NCI-H1092 (cell line): ENCODE measurements around the gene HHATL.
"Not testable (repeated sequence)": the region's sequence is repeated elsewhere in the genome, so short reads cannot be mapped to it uniquely, and the experiment has no call there.

Experiments used
- DNase-seq: peaks from one replicate; lab custom pipeline; 2025; lab: John Stamatoyannopoulos, UW

The HHATL gene

DNA sequence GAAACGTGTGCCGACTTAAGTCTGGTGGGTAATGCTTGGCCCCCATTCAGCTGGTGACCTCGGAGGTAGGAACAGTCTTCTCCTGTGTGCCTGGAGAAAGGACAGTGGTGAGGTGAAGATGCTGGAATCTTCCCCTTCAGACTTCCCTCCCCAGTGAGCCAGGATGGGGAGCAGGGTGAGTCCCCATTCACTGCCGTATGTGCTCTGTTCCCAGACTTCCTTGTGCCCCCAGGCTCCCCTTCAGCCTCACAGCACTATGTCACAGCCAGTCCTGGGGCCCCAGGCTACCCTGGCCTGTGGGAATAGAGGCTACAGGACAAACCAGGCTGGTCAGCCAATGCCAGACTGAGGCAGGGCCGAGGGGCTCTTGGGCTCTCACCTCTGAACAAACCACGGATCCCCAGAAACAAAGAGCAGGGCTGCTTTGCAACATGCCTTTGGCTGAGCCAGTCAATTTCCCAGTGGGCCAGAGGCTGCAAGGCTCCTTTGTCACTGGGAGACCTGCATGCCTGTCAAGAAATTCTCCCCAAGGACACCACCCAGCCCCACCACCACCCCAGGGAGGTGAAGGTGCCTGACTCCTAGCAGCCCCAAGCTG is 31.8 kb upstream of the HHATL start:
- no peak for DNase-seq

DNA sequence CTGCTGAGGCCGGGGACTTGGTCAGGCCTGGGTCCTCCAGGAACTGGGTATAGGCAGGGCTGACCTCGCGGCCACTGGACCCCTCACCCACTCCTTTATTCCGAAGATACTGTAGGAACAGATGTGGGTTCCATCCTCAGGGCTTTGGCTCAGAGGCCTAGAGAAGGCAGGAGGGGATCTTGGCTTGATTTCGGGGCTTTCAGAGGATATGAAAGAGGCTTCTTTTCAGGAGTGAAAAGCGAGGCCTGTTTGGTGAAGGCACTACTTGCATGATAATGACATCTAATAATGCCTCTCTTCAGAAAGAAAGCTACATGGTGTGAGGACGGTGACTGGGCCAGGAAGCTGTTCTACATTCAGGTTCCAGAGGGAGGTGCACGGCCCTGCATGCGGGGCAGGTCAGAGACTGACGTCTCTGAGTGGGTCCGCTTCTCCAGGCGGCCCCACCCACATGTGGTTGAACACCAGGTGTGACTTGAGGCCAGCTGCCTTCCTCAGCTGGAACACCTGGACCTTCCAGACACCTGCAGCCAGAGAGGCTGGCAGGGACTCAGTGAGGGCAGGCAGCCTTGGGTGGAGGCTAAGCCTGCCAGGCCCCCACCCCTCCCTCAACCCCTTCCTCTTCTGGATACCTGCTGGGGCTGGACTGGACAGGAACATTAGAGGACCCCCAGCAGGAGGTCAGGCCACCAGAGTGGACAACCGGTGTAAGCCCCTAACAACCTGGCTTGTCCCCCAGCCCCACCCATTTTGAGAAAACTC is 31.1 kb upstream of the HHATL start:
- no peak for DNase-seq

DNA sequence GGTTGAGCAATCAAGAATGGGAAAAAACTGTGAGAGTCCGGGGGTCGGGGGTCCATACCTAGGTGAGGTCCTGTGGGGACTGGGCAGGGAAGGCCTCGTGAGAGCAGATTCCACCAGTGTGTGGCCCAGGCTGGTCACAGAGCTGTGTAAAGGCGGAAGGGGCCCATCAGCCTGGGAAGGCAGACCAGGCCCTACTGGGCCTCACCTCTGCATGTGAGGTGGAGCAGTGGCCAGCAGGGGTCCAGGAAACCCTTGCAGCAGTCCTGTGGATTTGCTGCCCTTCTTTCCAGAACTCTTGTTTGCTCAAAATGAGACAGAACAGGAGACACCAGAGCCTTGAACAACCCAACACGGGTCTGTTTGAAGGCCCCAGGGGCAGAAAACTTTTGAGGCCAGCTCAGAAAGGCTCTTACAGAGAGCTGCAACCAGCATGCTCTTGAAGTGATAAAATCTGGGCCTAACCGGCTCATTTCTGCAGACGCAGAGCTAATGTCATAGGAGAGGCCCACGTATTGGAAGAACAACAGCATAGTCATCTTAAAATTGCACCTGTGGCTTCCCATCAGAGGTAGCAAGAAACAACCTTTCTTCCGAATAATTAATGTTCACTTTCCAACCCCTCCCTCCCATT is 30.3 kb upstream of the HHATL start:
- no peak for DNase-seq

DNA sequence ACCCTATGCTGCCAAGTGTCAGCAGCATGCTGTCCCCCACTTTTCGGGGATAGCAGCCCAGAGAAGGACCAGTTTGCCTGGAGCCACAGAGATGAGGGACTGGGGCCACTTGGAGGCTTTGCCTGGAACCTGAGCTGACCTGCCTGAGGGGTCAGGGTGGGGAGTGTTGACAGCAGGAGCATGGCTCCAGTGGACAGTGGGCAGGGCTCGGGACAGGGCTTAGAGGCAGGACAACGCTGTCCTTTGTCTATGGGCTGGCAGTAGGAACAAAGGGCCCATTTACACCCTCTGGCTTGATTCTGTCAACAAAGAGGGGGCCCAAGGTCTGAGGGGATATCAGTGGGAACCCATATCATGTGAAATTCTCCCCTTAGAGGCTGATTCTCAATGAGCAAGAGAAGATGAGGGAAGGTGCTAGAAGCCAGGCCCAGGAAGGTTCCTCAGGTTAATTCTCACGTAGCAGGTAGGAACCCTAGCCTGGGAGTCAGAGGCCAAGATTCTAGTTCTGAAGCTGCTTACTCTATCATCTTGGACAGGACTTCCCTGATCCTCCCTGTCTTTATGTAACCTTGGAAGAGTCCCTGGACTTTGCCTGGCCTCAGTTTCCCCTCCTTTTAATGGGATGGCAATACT is 29.7 kb upstream of the HHATL start:
- no peak for DNase-seq

DNA sequence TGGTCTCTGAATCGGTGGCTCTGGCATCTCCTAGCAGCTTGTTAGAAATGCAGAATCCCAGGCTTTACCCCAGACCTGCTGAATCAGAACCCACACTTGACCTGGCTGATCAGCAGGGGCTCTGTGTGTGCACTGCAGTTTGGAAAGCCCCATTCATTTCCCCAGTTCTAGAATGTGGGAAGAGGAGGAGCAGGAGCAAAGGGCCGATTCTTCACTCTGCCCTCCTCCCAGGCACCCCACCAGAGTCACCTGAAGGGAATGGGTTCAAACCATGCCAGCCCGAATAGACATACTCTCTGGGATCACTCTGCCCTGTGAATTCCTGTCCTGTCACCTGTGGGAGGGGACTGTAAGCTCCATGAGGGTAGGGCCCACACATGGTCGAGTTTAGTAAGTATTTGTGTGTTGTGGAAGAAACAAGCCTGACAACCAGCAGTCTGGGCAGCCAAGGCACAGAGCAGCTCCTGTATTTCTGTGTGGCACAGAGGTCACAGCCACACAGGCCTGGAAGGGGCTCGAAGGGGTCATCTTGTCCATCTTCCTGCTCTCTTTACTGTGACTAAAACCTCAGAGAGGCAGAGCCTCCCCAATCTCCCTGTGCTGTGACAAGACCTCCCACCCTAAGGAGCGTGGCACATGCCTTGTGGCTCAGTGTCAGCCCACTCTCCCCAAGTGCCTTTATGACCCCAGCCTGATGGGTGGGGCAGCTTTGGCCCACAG is 29.0 kb upstream of the HHATL start:
- DNase-seq: no peak

DNA sequence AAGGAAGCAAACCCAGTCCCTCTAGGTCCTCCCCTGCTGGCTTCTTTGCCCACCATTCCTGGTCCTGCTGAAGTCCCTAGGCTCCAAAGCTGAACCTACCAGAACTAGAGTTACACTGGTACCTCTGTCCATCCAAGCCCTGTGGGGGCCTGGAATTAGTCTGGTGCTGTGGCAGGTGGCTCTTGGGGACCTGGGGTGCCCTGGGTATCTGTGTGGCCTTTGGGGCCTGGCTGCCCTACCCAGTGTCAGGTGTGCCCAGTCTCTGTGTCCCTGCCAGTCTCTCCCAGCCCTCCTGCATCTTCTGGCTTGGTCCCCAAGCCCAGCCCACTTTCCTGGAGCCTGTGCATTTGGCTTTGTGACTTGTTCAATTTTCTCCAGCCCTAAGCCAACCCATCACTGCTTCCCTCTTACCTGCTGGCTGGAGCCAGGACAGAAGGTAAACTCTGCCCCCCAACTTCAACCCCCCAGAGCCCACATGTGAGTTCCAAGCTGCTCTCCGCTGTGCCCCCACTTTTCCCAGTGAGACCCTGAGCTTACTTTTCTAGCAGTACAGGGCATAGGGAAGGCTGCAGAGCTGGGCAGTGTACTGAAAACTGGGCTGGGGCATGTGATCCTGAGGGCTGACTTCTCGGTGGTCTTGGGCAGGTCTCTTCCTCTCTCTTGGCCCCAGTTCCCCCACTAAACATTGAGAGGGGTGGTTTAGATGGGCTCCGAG is 28.3 kb upstream of the HHATL start:
- DNase-seq: no peak

DNA sequence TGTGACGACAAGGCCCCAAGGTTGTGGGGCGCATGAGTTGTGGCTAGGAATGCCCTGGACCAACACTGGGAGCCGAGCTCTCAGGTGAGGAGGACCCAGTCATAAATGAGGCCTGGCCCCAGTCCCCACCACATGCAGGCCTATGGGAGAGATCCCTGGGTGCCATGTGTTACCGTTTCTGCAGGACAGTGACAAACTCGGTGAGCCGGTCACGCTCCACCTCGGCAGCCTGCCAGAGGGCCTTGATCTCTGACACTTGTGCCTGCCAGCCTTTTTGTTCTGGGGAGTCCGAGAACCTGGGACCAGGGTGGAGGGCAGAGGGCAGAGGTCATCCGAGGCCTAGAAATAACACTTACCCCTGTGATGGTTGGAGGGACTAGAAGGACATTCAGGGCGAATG is 27.7 kb upstream of the HHATL start:
- no peak for DNase-seq

DNA sequence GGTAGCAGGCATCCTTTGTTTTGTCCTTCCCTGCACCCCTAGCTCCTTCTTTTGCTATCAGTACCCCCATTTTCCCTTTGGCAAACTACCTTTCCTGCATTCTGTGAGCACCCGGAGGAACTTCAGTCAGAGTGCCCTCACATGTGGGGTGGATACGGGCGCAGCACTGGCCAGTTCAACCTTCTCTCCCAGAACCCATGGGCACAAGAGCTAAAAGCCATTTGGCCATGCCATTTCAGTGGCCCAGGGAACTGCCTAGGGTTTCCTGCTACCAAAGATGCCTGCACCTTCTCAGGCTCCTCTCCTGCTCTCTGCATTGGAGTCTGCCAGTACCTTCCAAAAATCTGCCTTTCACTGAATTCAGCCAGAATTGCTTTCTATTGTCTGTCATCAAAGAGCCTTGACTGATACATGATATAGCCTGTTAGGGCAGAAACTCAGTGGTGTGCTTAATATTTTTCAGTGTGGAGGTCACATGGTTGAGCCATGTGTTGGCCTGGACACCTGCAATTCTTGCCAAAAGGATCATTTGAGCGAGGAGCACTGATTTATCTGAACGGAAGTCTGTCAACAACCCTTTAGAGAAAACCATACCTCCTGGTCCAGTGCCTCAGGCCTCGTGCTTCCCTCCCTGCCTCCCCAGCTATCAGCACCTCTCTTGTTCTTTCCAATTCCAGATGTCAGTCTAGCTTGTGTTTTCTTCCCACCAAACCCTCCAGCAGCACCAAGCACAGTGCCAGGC is 27.0 kb upstream of the HHATL start:
- no peak for DNase-seq

DNA sequence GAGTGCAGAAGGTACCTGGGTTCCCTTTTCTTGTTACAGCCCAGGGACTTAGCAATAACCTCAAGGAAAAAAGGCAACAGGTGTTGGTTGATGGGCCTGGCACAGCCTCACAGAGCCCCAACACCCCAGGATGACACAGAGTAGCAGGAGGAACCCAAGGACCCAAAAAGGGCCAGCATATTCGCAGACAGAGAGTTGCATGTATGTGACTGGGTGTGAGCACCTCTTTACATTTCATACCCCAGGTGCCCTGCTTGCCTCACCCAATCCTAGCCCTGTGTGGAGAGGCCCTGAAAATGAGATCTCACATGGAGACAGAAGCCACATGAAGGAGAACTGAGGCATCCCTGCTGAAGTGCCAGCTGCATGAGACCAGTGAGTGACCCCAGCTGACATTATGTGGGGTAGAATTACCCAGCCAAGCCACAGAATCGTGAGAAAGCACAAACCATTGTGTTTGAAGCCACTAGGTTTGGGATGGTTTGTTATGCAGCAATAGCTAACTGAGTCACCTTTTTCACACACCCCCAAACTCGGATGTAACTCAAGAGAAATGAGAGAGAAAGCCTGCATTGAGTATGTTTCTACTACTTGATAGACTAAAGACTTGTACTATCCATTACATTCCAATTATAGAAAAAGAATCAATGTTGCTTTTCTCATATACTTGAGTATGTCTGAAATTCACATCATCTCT is 26.2 kb upstream of the HHATL start:
- DNase-seq: no peak

DNA sequence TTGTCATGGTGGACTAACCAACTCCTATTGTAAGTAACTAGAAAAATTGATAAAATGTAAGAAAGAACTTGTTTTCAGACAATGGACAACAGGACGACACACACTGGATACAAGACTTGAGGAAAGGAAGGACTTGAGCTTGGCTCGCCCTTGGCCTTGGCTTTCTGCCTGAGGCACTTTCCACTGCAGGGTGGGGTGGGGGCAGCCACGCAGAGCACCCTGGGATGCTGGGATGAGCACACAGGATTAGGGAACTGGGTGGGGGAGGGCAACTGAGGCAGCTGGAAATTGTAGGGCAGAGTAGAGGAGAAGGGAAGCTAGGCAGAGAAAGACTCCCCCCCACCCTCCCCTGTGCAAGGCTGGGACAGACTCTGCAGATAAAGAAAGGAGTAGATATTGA is 25.5 kb upstream of the HHATL start:
- no peak for DNase-seq

DNA sequence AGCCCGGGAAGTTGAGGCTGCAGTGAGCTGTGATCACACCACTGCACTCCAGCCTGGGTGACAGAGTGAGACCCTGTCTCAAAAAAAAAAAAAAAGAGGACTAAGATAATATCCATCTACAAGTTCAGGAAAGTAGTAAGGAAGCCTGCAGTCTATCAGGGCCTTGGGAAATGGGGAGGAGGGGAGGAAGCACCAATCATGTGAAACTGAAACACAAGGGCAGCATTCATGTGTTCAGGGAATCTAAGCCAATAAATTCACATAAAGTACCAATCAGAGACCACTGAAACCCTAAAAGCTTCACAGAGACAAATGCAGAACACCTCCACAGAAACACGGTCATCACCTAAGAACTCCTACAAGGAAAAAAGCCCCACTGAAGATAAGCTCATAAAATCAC is 22.9 kb upstream of the HHATL start:
- DNase-seq: no peak

DNA sequence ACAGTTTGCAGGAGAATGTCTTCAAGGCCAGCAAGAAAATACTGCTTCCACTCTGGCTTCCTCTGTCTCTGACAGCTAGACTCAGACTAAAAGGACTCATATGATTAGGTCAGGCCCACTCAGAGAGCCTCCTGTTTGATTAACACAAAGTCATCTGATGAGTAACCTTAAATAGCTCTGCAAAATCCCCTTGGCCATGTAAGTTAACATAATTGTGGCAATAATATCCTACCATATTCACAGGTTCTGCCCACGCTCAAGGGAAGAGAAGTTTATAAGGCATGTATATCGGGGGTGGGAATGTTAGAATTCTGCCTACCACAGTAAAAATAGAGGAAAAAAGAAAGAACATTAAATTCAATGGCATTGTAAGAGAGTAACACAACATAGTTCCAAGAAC is 20.6 kb upstream of the HHATL start:
- no peak for DNase-seq

DNA sequence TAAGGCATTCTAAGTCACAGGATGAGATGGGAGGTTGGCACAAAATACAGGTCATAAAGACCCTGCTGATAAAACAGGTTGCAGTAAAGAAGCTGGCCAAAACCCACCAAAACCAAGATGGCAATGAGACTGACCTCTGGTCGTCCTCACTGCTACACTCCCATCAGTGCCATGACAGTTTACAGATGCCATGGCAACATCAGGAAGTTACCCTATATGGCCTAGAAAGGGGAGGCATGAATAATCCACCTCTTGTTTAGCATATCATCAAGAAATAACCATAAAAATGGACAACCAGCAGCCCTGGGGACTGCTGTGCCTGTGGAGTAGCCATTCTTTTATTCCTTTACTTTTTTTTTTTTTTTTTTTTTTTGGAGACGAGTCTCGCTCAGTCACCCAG is 19.8 kb upstream of the HHATL start:
- DNase-seq: not testable (repeated sequence)

DNA sequence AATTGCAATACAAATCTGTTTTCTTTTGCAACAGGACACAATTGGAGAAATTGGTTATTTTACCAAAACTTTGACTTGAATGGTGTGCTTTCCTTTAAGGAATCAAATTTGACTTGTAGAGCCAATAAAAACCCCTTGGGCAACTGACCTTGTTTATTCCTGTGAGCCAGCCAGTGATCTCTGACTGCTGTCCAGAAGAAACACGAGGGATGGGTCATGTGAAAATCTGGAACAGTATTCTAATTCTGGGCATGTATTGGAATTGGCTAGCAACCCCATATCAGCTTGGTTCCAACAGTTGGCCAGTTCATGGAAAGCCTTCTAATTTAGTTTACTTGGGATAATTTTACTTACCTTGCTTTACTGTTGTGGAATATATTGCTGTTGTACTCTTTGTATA is 19.1 kb upstream of the HHATL start:
- no peak for DNase-seq

DNA sequence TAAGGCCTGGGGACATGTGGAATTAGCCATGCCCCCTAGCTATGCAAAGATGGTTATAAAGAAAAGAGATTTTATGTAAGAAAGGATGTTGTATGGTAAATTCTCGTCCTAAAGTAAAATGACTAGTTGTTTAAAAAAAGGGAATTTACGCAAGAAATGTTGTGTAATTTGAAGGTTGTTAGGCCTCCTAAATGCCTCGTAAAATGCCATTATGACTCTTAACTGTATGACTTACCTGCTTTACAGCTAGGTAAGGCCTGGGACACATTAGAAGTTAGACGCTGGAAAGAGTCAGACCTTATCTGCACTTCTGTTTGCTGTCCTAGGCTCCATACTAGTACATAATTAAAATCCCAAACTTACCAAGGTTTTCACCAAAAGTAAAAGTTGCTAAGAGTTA is 17.5 kb upstream of the HHATL start:
- DNase-seq: no peak

DNA sequence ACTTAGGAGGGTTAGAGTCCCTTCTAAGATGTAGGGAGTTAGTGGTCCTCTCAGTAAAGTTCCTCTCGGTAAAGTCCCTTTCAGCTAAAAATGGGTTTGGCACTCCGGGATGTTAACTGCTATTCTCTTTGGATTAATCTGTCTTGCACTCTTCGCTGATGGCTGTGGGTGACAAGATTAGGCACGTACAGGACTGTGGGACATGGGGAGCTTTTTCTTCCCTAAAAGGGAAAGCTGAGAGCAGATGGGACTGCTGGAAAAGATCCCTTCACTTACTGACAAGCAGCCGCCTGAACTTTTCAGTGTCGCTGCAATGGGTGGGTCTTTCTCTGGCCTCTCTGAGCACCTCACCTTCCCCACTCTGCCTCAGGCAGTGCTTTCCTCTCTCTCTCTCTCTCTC is 16.4 kb upstream of the HHATL start:
- DNase-seq: no peak

DNA sequence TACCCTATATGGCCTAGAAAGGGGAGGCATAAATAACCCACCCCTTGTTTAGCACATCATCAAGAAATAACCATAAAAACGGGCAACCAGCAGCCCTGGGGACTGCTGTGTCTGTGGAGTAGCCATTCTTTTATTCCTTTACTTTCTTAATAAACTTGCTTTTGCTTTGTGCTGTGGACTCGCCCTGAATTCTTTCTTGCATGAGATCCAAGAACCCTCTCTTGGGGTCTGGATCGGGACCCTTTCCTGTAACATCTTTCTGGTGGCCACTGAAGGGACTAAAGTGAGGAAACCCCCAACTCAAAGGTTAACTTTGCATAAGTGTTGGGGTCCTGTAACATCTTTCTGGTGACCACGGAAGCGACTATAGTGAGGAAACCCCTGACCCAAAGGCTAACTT is 15.7 kb upstream of the HHATL start:
- no peak for DNase-seq

DNA sequence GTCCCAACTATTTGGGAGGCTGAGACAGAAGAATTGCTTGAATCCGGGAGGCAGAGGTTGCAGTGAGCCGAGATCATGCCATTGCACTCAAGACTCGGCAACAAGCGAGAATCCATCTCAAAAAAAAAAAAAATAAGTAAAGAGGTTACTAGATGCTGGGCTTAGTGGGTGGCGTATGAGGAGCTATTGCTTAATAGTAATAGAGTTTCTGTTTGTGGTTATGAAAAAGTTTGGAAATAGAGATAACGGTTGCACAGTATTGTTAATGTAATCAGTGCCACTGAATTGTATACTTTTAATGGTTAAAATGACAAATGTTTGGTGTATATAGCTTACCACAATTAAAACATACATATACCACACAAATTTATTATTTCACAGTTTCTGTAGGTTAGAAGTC is 14.7 kb upstream of the HHATL start:
- no peak for DNase-seq

DNA sequence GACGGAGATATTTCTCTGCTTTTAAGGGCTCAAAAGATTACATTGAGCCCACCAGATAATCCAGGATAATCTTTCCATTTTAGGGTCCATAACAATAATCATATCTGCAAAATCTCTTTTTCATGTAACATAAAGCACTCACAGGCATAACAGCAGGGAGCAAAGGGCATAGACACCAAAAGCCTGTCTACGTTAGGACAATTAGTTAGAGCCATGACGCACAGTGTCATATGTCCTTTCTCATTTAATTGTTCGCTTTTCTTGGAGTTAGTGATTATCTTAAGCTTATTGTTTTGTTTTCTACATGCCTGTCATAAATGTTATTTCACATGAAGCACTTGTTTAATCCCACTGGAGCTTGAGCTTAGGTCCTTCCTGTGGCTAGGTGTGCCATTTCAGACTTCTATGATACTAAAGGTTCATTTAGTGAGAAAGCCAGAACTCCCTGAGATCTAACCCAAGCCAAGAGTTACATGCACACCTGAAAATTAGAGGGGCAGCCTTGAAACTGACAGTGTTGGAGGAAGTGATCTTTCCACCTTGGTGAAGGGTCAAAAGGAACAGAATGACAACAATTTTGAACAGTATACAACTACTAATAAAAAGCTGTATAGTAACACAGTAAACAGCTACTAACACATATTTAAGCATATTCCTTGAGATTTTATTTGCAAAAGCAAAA is 11.7 kb upstream of the HHATL start:
- DNase-seq: no peak

DNA sequence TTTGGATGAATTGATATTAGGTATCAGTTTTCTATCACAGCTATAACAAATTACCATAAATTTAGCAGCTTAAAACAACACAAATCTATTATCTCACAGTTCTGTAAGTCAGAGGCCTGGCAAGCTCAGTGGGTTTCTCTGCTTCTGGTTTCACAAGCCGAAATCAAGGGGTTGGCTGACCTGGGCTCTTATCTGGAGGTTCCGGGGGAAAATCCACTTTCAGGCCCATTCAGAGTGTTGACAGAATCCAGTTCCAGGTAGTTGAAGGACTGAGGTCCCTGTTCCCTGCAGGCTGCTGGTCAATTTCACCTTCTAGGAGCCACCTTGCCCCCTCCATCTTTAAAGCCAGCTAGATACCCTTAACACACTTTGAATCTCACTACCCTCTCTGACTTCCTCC is 11.1 kb upstream of the HHATL start:
- no peak for DNase-seq
